Cerebellar nuclear complex (tissue), 1 donor: Measurements from ENCODE around the gene YPEL5.

Experiments used
- DNase-seq, 2 experiments: peaks; one replicate each; lab custom pipeline; 2025; lab: John Stamatoyannopoulos, UW

YPEL5 gene

GRCh38 chr2:30205456-30205855, 58.6 kb downstream of the YPEL5 start:
- DNase-seq: no peak

- DNase-seq: no peak
Measured at GRCh38 chr2:30206461-30207430, 59.9 kb downstream of the YPEL5 start.

GRCh38 chr2:30208453-30208852, 61.6 kb downstream of the YPEL5 start:
- peak in 1 of 2 experiments; percentile 13 for DNase-seq

DNA sequence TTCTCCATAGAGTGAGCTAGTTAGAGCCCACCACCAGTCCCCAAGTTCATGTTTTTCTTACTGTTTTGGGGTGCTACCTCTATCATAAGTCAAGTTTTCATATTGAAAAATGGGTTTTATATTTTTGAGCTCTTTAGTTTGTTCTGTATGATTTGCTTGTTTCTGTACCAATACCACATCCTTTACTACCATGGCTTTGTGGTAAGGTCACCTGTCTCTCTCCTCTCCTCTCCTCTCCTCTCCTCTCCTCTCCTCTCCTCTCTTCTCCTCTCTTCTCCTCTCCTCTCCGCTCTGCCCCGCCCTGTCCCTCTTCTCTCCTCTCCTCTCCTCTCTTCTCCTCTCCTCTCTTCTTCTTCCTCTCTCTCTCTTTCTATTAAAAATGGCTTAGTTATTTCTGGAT, 62.4 kb downstream of the YPEL5 start:
- DNase-seq: no peak
